Testis (tissue), 2 donors: ENCODE measurements around the gene PPM1E.

Experiments
- POLR2A ChIP-seq: fragments of 450-650 bp; IDR thresholded peaks from one replicate; pipeline ENCODE4 v1.6.1; 2017; ENCODE audit warnings: antibody characterized with exemption, mild to moderate bottlenecking, moderate library complexity
- TF ChIP-seq, protein P1 (sequence below), 3 experiments: fragments of 450-650 bp in 2 of 3; fragments of 200-600 bp in 1 of 3; sonication (generic) in 1 of 3; IDR thresholded peaks; one replicate each; pipeline ENCODE4 v1.5.1; 2016 to 2019; ENCODE audit warnings: antibody characterized with exemption in 3 of 3, mild to moderate bottlenecking in 2 of 3, moderate library complexity in 1 of 3

- TF ChIP-seq, protein P1, sequence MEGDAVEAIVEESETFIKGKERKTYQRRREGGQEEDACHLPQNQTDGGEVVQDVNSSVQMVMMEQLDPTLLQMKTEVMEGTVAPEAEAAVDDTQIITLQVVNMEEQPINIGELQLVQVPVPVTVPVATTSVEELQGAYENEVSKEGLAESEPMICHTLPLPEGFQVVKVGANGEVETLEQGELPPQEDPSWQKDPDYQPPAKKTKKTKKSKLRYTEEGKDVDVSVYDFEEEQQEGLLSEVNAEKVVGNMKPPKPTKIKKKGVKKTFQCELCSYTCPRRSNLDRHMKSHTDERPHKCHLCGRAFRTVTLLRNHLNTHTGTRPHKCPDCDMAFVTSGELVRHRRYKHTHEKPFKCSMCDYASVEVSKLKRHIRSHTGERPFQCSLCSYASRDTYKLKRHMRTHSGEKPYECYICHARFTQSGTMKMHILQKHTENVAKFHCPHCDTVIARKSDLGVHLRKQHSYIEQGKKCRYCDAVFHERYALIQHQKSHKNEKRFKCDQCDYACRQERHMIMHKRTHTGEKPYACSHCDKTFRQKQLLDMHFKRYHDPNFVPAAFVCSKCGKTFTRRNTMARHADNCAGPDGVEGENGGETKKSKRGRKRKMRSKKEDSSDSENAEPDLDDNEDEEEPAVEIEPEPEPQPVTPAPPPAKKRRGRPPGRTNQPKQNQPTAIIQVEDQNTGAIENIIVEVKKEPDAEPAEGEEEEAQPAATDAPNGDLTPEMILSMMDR (IDR thresholded peaks at IDR 0.05), result no peak
- no peak for TF ChIP-seq POLR2A
Observed at GRCh38 chr17:59024916-59025315, 269.3 kb downstream of the PPM1E start.
